ENCODE results near the gene STK32C.
"Not testable (repeated sequence)": the region's sequence is repeated elsewhere in the genome, so short reads cannot be mapped to it uniquely, and the experiment has no call there.

STK32C gene

DNA sequence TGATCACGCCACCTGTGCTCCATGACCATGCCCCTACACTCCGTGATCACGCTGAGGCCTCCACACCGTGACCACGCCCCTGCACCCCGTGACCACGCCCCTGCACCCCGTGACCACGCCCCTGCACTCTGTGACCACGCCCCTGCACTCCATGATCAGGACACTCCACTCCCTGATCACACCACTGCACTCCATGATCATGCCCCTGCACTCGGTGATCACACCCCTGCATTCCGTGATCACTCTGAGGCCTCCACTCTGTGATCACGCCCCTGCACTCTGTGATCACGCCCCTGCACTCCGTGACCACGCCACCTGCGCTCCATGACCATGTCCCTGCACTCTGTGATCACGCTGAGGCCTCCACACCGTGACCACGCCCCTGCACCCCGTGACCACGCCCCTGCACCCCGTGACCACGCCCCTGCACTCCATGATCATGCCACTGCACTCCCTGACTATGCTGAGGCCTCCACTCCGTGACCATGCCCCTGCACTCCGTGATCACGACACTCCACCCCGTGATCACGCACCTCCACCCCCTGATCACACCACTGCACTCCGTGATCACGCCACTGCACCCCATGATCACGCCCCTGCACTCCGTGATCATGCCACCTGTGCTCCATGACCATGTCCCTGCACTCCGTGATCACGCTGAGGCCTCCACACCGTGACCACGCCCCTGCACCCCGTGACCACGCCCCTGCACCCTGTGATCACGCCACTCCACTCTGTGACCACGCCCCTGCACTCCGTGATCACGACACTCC lies 27.7 kb downstream of the STK32C start:
- DNase-seq, result no peak

DNA sequence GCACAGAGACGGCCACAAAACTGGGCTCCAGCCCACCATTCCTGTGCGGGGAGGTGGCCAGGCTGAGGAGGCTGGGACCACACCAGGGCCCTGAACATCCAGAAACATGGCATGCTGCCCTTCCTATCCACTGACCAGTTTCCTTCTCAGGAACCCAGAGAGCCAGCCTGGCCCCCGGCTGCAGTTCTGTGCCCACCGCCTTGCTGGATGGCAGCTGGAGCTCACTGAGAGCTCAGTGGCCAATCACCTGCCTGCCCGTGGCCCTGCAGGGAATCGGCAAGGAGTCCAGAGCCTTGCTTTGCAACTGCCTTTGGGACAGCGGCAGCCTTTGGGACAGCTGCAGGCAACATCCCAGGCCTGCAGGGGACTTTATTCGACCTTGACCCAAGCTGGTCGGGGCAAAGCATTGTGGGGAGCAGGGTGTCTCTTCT lies 30.4 kb downstream of the STK32C start:
- no peak for DNase-seq

DNA sequence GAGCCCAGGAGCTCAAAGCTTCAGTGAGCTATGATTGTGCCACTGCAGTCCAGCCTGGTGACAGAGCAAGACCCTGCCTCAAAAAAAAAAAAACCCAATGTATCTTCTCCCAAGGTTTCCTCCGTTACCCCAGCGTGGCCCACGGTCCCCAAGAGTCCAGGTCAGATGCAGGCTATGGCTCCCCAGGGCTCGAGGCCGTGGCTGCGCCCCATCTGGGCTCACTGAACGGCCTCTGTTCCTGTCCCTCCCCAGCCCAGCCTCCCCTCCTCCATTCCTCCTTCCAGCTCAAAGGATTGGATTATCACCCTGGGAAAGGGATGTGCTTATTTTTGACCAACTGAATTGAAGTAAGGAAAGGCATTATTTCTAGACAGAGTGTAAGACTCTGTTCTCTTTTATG lies 31.0 kb downstream of the STK32C start:
- no peak for DNase-seq

DNA sequence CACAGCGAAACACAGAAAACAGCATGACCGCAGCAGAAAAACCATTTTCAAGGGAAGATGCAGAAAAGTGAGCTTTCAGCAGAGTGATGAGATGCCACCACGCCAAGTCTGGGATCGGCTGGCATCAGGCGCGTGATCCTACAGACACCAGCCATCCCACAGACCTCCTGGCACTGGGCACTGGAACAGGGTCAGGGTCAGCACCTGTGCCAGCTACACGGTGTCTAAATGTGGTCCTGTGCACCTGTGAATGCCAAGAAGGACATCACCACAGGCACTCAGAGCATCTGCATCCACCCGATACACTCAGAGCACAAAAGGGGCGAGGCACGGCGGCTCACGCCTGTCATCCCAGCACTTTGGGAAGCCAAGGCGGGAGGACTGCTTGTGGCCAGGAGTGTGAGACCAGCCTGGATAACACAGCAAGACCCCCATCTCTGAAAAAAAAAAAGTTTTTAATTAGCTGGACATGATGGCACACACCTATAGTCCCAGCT lies 31.5 kb downstream of the STK32C start:
- DNase-seq, result no peak

DNA sequence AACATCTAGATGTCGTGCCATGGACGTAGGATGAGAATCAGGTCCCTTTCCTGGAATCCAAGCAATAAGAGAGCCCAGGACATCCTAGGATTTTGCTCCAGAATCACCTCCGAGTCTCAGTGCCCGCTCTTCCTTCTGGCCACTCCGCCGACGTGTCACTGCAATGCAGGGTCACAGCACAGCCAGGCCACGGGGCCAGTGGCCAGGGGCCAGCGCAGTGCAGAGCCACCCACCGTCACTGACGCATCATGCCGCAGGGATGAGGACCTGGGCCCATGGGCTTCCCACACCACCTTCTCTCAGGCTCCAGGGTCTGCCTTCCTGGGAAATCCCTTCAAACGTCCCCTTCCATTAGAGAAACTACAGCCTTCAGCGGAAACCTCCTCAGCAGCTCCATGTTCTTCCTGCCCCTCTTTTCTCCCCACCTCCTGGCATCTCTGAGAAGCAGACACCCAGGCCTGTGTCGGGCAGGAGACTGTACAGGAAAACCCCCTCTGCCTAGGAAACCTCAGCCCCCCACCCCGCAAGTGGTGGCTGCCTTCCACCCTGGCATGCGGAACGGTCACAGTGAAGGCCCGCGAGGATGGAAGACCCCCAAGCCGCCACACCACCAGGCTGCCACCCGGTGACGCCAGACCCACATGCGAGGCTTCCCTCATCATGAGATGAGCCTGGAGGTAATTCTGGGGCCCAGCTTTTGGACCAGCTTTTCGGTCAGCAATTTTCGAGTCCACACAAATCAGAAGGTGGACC lies 32.1 kb downstream of the STK32C start:
- no peak for DNase-seq

DNA sequence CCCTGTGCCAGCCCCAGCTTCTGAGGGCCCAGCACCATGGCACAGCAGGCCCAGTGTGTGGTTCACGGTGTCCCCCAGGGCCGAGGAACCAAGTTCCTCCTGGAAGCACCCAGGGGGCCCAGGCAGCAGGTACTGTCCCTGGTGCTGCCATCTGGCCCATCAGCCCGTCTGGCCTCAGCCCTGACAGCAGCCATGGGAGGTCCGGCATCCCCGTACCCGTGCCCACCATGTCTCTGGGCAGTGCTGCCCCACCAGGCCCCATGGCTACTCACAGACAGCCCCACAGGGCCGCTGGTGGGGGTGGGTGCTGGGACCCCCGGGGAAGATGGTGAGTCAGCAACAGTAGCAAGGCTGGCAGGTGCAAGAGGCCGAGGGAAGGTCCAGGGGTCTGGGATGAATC lies 32.8 kb downstream of the STK32C start:
- no peak for DNase-seq

DNA sequence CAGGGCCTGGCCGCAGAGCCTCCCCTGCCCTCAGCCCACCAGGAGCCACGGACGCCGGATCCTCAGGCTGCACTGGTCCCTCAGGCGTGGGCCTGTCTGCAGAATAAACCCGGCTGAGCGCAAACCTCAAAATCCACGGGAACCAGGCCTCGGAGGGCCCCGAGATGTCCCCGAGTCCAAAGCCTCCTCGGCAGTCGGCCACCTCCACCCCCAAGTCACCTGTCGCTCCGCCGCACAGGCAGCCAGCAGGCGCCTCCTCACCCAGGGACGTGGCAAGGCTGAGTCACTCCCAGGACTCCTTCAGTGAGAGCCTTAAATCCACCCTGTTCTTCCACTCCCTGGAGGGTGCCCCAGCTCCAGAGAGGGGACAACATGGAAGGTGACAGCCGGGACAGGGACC lies 33.2 kb downstream of the STK32C start:
- no peak for DNase-seq

DNA sequence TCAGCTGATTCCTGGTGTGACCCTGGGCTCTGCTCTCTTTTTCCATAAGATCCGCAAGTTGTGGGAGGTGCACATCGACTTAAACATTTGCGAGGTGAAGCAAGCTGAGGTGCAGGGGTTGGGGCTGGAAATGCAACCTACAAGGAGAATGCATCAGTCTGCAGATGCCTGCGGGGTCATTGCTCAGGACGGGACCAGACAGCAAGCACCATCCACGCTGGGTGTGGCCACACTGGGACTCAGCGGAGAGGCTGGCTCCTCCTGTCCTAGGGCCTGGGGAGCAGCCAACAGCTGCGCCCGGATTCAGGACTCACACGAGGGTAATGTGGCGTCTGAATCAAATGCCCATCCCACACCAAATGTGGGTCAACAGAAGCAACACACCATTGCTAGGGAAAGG lies 33.8 kb downstream of the STK32C start:
- no peak for DNase-seq

DNA sequence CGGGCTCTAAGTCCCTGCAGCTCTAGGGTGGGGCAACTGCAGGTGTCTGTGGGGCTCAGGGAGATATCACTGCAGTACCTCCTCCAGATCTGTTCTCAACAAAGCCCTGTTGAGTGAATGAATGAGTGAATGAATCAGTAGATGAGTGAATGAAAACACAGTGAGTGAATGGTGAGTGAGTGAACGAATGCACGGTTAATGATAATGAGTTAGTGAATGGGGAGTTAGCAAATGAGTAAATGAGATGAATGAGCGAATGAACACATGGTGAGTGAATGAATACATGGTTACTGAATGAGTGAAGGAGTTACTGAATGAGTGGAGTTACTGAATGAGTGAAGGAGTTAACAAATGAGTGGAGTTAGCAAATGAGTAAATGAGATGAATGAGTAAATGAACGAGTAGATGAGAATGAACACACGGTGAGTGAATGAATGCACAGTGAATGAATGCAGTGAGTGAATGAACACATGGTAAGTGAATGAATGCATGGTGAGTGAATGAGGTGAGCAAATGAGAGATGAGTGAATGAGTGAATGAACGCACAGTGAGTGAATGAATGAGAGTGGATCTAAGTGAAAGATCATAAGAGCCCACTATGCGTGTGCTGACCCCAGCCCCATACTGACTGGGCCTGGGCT lies 34.3 kb downstream of the STK32C start:
- DNase-seq, result no peak

DNA sequence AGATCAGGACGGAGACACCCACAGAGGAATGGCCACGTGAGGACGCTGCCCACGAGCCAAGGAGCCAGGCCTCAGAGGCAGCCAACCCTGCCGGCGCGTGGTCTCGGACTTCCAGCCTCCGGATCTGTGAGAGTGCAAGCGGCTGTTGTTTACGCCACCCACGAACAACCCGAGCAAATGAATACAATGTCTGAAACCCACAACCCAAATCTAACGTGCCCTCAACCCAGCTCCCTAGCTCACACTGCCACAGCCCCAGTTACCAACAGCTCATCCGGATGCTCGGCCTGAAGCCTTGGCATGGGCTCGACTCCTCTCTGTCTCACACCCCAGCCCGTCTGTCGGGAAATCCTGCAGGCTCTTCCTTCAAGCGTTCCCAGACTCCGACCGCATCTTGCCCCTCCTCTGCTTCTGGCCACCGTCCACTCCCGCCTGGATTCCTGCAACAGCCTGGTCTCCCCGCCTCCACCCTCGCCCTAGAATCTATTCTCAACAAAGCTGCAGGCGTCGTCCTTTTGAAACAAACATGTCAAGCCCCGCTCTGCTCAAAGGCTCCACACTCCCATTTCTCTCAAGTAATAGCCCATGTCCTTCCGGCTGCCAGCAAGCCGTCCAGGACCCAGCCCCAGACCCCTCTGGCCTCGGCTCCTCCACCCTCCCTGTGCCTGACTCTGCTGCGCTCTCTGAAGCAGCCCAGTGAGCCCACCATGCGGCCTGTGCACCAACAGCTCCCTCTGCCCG lies 35.3 kb downstream of the STK32C start:
- DNase-seq, result no peak

DNA sequence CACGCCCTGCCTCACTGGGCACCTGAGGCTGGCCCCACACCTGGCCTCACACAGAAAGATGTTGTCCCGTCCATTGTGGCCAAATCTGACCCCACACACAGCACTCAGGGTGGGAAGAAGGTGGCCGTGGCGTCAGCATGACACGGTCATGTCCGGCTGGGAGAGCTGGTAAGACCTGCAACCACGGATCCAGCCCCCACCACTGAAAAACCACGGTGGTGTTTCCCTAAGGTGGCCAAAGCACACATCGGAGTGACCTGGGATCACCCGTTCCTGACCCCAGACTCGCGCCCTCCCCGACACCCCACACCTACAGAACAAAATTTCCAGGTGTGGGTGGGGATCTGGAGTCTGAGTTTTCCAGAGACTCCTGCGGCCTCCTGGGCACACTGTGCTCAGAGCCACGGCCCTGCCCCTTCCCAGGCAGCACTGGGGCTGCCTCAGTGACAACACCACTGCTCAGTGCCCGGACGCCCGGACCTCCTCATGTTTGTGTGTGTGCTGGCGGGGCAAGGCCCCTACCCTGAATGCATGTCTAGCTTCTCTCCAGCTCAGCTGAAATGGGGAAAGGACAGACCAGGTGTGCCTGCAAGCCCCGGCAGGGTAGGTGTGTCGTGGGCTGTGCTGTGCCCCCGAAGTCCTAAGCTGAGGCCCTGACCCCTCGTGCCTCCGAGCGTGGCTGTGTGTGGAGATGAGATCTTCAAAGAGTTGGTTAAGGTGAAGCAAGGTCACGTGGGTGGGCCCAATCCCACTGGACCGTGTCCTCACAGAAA lies 36.1 kb downstream of the STK32C start:
- no peak for DNase-seq

DNA sequence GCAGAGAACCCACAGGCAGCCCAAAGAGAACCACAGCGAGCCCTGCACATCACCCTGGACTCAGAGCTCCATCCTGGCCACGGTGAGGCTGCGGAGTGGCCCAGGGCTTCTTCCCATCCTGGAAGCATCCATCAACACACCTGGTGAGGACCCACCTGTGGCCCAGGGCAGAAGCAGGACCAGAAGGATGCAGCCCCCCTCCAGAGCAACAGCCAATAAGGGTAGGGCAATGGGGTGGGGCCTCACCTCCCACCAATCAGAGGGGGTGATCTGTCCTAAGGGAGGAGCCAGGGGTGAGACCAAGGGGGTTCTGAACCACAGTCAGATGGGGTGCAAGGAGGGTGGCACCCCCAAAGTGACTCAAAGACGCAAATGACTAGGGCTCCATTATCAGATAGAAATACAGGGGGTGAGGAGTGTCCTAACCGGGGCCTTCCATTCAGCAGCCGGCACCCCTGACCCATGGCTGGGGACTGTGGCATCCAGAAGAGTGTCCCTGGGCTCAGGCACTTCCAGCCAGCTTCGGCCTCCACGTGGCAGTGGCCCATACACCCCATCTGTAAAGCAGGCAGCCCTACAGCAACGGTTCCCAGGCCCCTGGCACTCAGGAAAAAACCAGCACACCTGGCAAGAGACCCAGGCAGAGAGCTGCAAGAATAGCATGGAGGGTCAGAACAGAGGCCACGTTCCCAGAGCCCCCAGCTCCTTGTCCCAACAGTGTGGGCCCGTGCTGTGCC lies 36.9 kb downstream of the STK32C start:
- DNase-seq, result no peak

DNA sequence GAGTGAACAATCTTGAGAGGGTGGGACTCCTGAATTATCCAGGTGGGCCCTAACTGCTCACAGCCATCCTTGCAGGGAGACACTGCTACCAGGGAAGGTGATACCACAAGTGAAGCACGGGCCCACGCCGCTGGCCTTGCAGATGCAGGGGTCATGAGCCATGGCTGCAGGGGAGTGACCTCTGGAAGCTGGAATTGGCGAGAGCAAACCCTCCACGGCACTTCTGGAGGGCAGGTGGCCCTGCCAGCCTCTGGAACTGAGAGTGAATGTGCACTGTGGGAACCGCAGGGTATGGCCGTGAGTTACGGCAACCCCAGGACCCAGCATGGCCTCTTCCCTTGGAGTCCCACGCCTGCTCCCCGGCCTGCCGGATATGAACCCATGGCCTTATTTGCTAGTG lies 37.5 kb downstream of the STK32C start:
- no peak for DNase-seq

DNA sequence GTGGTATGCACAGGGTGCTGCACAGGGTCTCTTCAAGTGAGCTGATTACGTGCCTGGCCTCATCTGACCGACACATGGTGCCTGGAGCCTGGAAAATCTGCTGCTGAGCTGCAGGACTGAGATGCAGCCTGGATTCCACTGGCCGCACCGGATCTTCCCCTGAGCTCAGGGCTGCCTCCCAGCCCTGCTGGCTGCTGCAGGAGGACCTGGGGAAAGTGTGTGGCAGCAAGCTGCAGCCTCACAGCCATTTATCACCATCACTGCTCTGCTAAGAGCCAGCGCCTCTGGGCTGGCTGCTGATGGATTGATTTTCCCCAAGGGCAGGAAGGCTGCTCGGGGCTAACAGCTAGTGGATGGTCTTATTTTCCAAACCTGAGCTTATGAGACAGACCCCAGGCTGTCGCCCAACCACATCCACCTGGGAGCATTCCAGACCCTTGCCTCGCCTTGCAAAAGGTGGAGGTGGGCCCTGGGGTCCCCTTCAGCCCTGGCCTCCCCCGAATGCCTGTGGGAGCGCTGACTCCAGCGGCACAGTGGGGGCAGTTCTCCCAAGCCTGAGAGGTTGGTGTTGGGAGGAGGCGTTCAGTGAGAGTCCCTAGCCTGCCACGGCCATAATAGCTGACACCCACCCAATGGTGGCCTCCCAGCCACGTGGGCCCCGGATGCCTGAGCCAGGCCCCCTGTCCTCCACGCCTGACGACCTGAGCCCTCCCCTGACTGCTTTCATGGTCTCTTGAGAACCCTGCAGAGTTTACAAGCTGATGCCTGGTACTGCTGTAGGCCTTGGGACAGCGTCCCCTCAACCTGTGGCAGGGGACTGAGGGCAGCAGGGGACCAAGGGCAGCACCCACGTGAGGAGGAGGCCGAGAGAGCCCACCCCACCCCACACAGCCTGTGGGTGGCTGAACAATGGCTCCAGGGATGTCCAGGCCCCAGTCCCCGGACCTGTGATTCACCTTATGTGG lies 38.2 kb downstream of the STK32C start:
- no peak for DNase-seq

DNA sequence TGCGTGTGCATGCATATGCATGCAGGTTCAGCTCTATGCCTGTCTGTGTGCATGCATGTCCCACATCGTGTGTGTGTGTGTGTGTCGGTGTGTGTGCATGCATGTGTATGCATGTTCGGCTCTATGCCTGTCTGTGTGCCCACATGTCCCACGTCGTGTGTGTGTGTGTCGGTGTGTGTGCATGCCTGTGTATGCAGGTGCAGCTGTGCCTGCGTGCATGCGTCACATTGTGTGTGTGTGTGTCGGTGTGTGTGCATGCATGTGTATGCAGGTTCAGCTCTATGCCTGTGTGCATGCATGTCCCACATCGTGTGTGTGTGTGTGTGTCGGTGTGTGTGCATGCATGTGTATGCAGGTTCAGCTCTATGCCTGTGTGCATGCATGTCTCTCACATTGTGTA lies 39.8 kb downstream of the STK32C start:
- DNase-seq, result not testable (repeated sequence)

DNA sequence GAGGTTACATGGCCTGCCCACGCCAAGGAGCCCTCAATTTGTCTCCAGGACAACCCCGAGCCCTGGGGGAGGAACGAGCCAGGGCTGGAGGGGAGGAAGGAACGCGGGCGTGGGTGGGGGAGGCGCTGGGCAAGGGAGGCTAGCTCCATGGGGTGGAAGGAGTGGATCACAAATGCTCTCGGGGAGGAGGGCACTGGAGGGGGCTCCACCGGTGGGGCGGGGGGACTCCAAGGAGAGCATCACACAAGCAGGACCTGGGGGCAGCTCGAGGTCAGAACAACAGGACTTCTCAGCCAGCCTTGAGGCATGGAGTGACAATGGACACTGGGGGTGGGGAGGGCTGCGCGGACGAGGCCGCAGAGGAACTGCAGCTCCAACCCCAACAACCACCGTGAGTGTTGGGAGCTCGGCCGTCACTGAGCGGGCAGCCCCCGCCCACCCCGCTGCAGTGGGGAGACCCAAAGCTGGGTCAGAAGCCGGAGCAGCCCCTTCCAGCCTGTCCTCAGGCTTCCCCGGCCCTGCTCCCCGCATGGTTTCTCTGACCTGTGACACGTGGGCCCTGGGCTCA lies 41.1 kb downstream of the STK32C start:
- no peak for DNase-seq

DNA sequence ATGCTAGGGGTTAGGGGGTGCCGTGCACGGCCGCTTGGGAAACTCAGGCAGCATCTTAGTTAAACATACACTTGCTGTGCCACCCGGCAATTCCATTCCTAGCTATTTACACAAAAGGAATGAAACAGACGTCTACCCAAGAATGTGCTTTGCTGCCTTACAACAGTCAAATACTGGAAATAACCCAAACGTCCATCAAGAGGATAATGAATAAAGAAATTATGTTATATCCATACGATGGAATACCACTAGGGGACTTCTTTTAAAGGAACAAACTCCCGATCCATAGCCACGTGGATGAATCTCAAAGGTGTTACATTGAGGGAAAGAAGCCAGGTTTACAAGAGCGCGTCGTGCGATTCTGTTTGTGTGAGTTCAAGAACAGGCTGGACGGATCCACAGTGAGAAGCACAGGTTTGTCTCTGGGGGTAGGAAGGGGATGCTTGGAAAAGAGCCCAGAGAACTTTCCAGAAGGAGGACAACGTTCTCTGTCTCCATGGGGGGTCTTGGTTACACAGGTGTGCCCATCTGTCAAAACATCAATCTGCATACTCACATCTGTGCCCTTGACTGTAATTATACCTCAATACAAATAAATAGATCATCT lies 41.8 kb downstream of the STK32C start:
- DNase-seq, result no peak

DNA sequence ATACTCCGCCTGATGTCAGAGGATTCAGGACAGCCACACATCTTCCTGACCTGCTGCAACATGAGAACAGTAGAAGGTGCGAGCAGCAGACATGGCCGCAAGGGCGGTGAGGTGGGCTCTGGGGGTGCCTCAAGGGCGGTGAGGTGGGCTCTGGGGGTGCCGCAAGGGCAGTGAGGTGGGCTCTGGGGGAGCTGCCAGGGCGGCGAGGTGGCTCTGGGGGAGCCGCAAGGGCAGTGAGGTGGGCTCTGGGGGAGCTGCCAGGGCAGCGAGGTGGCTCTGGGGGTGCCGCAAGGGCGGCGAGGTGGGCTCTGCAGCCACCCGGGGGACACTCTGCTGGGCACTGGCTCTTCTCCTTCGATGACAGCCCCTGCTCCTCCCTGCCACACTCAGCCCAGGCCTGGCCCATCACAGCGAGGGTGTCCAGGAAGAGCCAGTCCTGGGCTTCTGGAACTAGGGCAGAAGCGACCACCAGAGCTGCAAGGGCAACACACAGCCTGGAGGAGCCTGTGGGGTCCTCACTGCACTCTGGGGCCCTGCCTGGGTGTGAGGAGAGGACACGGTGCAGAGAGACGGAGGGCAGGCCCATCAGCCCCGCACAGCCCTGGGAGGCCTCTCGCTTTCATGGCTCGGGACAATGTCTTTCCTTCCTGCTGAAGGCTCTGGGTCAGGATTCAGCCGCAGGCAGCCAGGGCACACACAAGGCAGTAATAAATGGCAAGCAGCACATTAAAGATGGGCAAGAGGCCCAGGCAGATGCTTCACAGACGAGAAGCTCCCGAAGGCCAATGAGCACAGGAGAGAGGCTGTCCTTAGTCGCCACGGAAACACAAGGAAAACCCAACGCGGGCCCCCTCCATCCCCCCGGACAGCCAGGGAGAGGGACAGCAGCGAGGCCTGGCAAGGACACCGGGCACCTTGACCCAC lies 42.5 kb downstream of the STK32C start:
- no peak for DNase-seq
